Lower leg skin (tissue), 3 donors: Measurements from ENCODE around the gene VTI1A.

Experiments
- POLR2A ChIP-seq, 2 donors: fragments of 450-650 bp; IDR thresholded peaks; one replicate each; pipeline ENCODE4 v1.6.1; 2016 to 2017; ENCODE audit warnings: antibody characterized with exemption in 2 of 2, mild to moderate bottlenecking in 1 of 2, moderate library complexity in 1 of 2
- TF ChIP-seq, protein P1 (sequence below), 3 donors: fragments of 450-650 bp; IDR thresholded peaks; one replicate each; pipeline ENCODE4 v1.5.1; 2016; ENCODE audit warnings: antibody characterized with exemption in 3 of 3, mild to moderate bottlenecking in 3 of 3, moderate library complexity in 2 of 3

GRCh38 chr10:112616647-112617046 is 169.6 kb downstream of the VTI1A start:
- TF ChIP-seq, protein P1, sequence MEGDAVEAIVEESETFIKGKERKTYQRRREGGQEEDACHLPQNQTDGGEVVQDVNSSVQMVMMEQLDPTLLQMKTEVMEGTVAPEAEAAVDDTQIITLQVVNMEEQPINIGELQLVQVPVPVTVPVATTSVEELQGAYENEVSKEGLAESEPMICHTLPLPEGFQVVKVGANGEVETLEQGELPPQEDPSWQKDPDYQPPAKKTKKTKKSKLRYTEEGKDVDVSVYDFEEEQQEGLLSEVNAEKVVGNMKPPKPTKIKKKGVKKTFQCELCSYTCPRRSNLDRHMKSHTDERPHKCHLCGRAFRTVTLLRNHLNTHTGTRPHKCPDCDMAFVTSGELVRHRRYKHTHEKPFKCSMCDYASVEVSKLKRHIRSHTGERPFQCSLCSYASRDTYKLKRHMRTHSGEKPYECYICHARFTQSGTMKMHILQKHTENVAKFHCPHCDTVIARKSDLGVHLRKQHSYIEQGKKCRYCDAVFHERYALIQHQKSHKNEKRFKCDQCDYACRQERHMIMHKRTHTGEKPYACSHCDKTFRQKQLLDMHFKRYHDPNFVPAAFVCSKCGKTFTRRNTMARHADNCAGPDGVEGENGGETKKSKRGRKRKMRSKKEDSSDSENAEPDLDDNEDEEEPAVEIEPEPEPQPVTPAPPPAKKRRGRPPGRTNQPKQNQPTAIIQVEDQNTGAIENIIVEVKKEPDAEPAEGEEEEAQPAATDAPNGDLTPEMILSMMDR (IDR thresholded peaks at IDR 0.05): no peak
- TF ChIP-seq POLR2A (IDR thresholded peaks at IDR 0.05): no peak
